Dedifferentiated amniotic fluid mesenchymal stem cell (primary cell): ENCODE measurements around the gene GSS.
A peak's percentile ranks its signal among the peaks of the same experiment; 100 is the strongest.

Experiments
- DNase-seq: peaks from one replicate; pipeline ENCODE4 v3.0.0-alpha.2; 2016; ENCODE audit errors: extremely low spot score

Gene GSS

GRCh38 chr20:34978092-34978744, 22.6 kb upstream of the GSS start:
- no peak for DNase-seq

GRCh38 chr20:34977365-34978091, 21.9 kb upstream of the GSS start:
- no peak for DNase-seq

- DNase-seq, result no peak
These were observed 20.7 kb upstream of the GSS start for GRCh38 chr20:34976286-34976685.

GRCh38 chr20:34974246-34974645, 18.6 kb upstream of the GSS start:
- DNase-seq, result no peak

- no peak for DNase-seq
These were observed 16.1 kb upstream of the GSS start for GRCh38 chr20:34971561-34972235.

GRCh38 chr20:34970846-34971560, 15.4 kb upstream of the GSS start:
- DNase-seq, result no peak

- DNase-seq, result no peak
These were observed 14.7 kb upstream of the GSS start for GRCh38 chr20:34970193-34970840.

GRCh38 chr20:34968042-34968775, 12.6 kb upstream of the GSS start:
- no peak for DNase-seq

GRCh38 chr20:34967421-34967820, 11.8 kb upstream of the GSS start:
- no peak for DNase-seq

GRCh38 chr20:34965051-34965450, 9.4 kb upstream of the GSS start:
- DNase-seq, result no peak

- DNase-seq, result no peak
These were observed 8.9 kb upstream of the GSS start for GRCh38 chr20:34964486-34964885.

- no peak for DNase-seq
These were observed 1.3 kb upstream of the GSS start for GRCh38 chr20:34956751-34957472.

GRCh38 chr20:34956041-34956458, 444 bp upstream of the GSS start:
- DNase-seq, result no peak

GRCh38 chr20:34954904-34955230, 739 bp downstream of the GSS start:
- peak; percentile 23 for DNase-seq

- no peak for DNase-seq
These were observed 1.6 kb downstream of the GSS start for GRCh38 chr20:34953960-34954359.

- no peak for DNase-seq
These were observed 2.9 kb downstream of the GSS start for GRCh38 chr20:34952671-34953070.

- DNase-seq, result no peak
These were observed 4.0 kb downstream of the GSS start for GRCh38 chr20:34951652-34952051.

- no peak for DNase-seq
These were observed 4.4 kb downstream of the GSS start for GRCh38 chr20:34951252-34951651.

- DNase-seq, result no peak
These were observed 6.5 kb downstream of the GSS start for GRCh38 chr20:34949120-34949519.

- DNase-seq, result peak; percentile 47
These were observed 7.6 kb downstream of the GSS start for GRCh38 chr20:34948030-34948429.

- DNase-seq, result no peak
These were observed 8.3 kb downstream of the GSS start for GRCh38 chr20:34947336-34947735.
